Stimulated activated memory B cell treated with anti-CD40 and anti-IgM and Interleukin-4, amounts not matched to agents 10 μg/mL and 1 μg/mL and 100 μg/mL, for 72 hours (primary cell): ENCODE data around the gene CATSPERB.
"Not testable (repeated sequence)": the region's sequence is repeated elsewhere in the genome, so short reads cannot be mapped to it uniquely, and the experiment has no call there.

Source experiments
- ATAC-seq: fragments of 150-1000 bp; cut with Tn5 transposase; 2 replicates; pipeline ENCODE4 v1.10.0; 2021
- H3K27ac Mint-ChIP-seq: one replicate; pipeline ENCODE4 v1.8.0; 2022; ENCODE audit warnings: mild to moderate bottlenecking, mixed read lengths
- H3K27me3 Mint-ChIP-seq: one replicate; pipeline ENCODE4 v1.8.0; 2022; ENCODE audit warnings: mixed read lengths
- H3K36me3 Mint-ChIP-seq: one replicate; pipeline ENCODE4 v1.8.0; 2022; ENCODE audit warnings: mixed read lengths
- H3K4me1 Mint-ChIP-seq: one replicate; pipeline ENCODE4 v1.8.0; 2022; ENCODE audit warnings: mixed read lengths
- H3K4me3 Mint-ChIP-seq: one replicate; pipeline ENCODE4 v1.8.0; 2022; ENCODE audit warnings: mild to moderate bottlenecking, moderate library complexity, mixed read lengths
- H3K9me3 Mint-ChIP-seq: one replicate; pipeline ENCODE4 v1.8.0; 2022; ENCODE audit warnings: mixed read lengths

Gene CATSPERB

GRCh38 chr14:91593957-91594356 lies 137.9 kb downstream of the CATSPERB start:
- H3K27ac Mint-ChIP-seq, H3K36me3 Mint-ChIP-seq, H3K27me3 Mint-ChIP-seq, H3K4me1 Mint-ChIP-seq, ATAC-seq, H3K4me3 Mint-ChIP-seq, H3K9me3 Mint-ChIP-seq: not testable (repeated sequence)

DNA sequence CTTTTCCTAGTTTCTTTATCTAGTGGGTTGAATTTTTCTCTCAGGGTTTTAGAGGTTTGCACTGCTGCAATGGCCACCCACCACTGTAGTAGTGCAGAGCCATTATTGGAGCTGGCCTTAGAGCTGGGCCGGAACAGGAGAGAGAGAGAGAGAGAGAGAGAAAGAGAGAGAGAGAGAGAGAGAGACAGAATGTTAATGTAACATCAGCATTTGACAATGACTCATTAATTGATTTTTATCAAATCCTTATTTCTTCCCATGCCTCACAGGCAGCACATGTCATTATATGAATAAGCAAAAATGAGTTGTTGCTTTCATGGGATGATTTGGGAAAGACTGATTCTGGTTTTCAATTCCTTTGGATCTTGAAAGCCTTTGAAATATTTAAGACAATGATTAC lies 145.5 kb downstream of the CATSPERB start:
- no peak overlapping the region for H3K4me3 Mint-ChIP-seq
- H3K4me1 Mint-ChIP-seq: no peaks in the 10 kb centered on the region
- H3K27me3 Mint-ChIP-seq: peaks cover 25% of the 10 kb centered on the region
- no peak for ATAC-seq
- H3K36me3 Mint-ChIP-seq: no peaks in the 10 kb centered on the region
- no peak overlapping the region for H3K27ac Mint-ChIP-seq
- H3K9me3 Mint-ChIP-seq: peaks cover 15% of the 10 kb centered on the region

DNA sequence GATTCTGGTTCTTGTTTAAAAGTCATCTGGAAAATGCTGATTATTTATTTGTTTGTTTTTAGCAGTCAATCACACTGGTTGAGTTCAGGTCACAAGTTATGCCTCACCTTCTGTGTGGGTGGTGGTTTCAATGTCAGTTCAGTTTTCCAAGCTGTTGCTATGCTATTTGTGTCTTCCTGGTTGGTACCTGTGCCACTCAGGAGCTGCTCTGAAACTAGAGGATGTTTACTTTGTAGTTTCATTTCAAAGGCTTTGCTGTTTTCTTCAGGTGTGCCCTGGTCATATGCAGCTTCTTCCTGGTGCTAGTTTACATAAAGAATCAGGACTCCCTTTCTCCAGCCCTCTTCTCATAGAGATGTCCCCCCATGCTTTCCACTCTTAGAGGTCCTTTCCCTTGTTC lies 146.0 kb downstream of the CATSPERB start:
- H3K4me1 Mint-ChIP-seq: no peaks in the 10 kb centered on the region
- no peak overlapping the region for H3K27ac Mint-ChIP-seq
- H3K27me3 Mint-ChIP-seq: peaks cover 25% of the 10 kb centered on the region
- H3K9me3 Mint-ChIP-seq: peaks cover 15% of the 10 kb centered on the region
- no peak overlapping the region for H3K4me3 Mint-ChIP-seq
- ATAC-seq: no peak
- no peaks in the 10 kb centered on the region for H3K36me3 Mint-ChIP-seq

DNA sequence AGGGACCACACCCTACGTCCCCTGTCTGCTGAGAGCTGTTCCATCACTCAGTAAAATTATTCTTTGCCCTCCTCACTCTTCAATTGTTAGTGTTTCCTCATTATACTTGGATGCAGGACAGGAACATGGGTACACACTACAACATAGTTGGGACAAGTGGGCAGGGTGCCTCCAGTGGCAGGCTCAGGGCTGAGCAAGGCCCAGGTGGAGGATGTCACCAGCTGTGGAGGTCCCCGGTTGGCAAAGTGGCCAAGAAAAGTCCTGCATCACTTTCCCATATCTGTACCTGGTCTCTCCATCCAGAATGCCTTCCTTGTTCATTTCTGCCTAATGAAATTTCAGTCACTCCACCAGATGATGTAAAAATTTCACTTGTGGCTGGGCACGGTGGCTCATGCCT lies 149.1 kb downstream of the CATSPERB start:
- no peak overlapping the region for H3K4me3 Mint-ChIP-seq
- H3K4me1 Mint-ChIP-seq: no peaks in the 10 kb centered on the region
- peaks cover 15% of the 10 kb centered on the region for H3K9me3 Mint-ChIP-seq
- H3K27ac Mint-ChIP-seq: no peak overlapping the region
- no peaks in the 10 kb centered on the region for H3K36me3 Mint-ChIP-seq
- no peak for ATAC-seq
- peaks cover 34% of the 10 kb centered on the region for H3K27me3 Mint-ChIP-seq

GRCh38 chr14:91580876-91581577 lies 150.9 kb downstream of the CATSPERB start:
- H3K27ac Mint-ChIP-seq: no peak overlapping the region
- H3K4me1 Mint-ChIP-seq: no peaks in the 10 kb centered on the region
- peaks cover 36% of the 10 kb centered on the region for H3K27me3 Mint-ChIP-seq
- H3K9me3 Mint-ChIP-seq: peaks cover 9% of the 10 kb centered on the region
- ATAC-seq: no peak
- no peak overlapping the region for H3K4me3 Mint-ChIP-seq
- no peaks in the 10 kb centered on the region for H3K36me3 Mint-ChIP-seq

- ATAC-seq: no peak
- Mint-ChIP-seq H3K27me3 (peaks cover 48% of the 10 kb centered on the region), H3K4me1 (peaks cover 21% of the 10 kb centered on the region), H3K9me3 (no peaks in the 10 kb centered on the region), H3K36me3 (no peaks in the 10 kb centered on the region), H3K27ac (no peak overlapping the region), H3K4me3 (no peak overlapping the region)
Observed at GRCh38 chr14:91577632-91578233, 154.2 kb downstream of the CATSPERB start.

- Mint-ChIP-seq H3K4me3 (no peak overlapping the region), H3K27me3 (peaks cover 50% of the 10 kb centered on the region)
- ATAC-seq: no peak
Observed at GRCh38 chr14:91575469-91576208, 156.2 kb downstream of the CATSPERB start.

GRCh38 chr14:91573894-91574837 lies 157.7 kb downstream of the CATSPERB start:
- H3K27ac Mint-ChIP-seq: peak overlapping the region; percentile 59
- peak; percentile 89 for ATAC-seq
- peak overlapping the region; percentile 77 for H3K4me3 Mint-ChIP-seq
- H3K4me1 Mint-ChIP-seq: peaks cover 26% of the 10 kb centered on the region
- peaks cover 50% of the 10 kb centered on the region for H3K27me3 Mint-ChIP-seq
- no peaks in the 10 kb centered on the region for H3K36me3 Mint-ChIP-seq
- no peaks in the 10 kb centered on the region for H3K9me3 Mint-ChIP-seq

More at GRCh38 chr14:91575469-91576208, 156.2 kb downstream of the CATSPERB start:
- H3K36me3 Mint-ChIP-seq: no peaks in the 10 kb centered on the region
- H3K27ac Mint-ChIP-seq: no peak overlapping the region
- H3K9me3 Mint-ChIP-seq: no peaks in the 10 kb centered on the region
- peaks cover 21% of the 10 kb centered on the region for H3K4me1 Mint-ChIP-seq

GRCh38 chr14:91573528-91573893 lies 158.4 kb downstream of the CATSPERB start:
- no peak for ATAC-seq
- Mint-ChIP-seq H3K36me3 (no peaks in the 10 kb centered on the region), H3K27me3 (peaks cover 57% of the 10 kb centered on the region), H3K9me3 (no peaks in the 10 kb centered on the region), H3K27ac (peak overlapping the region; percentile 59), H3K4me1 (peaks cover 28% of the 10 kb centered on the region), H3K4me3 (peak overlapping the region; percentile 77)

DNA sequence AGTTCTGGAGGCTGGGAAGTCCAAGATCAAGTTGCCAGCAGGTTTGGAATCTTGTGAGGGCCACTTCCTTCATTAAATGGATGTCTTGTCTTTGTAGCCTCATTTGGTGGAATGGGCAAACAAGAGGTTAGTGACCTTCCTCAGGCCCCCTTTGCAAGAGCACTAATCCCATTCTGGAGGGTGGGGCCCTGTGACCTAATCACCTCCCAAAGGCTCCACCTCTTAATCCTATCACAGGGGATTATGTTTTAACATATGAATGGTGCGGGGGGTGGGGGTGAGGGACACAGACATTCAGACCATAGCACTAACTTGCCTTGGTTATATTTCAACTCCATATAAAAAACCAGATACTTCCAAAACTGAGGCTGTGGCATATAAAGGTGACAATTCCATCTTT lies 161.9 kb downstream of the CATSPERB start:
- H3K36me3 Mint-ChIP-seq: no peaks in the 10 kb centered on the region
- peaks cover 27% of the 10 kb centered on the region for H3K4me1 Mint-ChIP-seq
- H3K9me3 Mint-ChIP-seq: no peaks in the 10 kb centered on the region
- H3K27ac Mint-ChIP-seq: no peak overlapping the region
- ATAC-seq: no peak
- H3K4me3 Mint-ChIP-seq: no peak overlapping the region
- H3K27me3 Mint-ChIP-seq: peaks cover 62% of the 10 kb centered on the region

DNA sequence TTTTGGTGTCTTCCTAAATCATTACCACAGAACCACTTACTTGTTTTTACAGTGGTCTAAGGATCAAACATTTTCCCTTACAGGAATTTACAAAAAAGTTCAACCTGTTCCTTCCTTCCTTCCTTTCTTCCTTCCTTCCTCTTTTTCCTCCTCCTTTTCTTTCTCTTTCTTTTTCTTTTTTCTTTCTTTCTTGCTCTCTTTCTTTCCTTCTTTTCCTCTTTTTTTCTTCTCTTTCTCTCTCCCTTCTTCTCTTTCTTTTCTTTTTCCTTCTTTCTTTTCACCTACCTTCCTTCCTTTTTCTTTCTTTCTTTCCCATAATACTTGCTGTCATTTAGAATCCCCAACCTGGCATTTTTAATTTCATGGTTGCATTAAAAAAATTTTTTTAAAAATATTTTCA lies 162.6 kb downstream of the CATSPERB start:
- no peak overlapping the region for H3K27ac Mint-ChIP-seq
- no peaks in the 10 kb centered on the region for H3K36me3 Mint-ChIP-seq
- H3K4me1 Mint-ChIP-seq: peaks cover 19% of the 10 kb centered on the region
- no peak overlapping the region for H3K4me3 Mint-ChIP-seq
- peaks cover 55% of the 10 kb centered on the region for H3K27me3 Mint-ChIP-seq
- no peaks in the 10 kb centered on the region for H3K9me3 Mint-ChIP-seq
- no peak for ATAC-seq

DNA sequence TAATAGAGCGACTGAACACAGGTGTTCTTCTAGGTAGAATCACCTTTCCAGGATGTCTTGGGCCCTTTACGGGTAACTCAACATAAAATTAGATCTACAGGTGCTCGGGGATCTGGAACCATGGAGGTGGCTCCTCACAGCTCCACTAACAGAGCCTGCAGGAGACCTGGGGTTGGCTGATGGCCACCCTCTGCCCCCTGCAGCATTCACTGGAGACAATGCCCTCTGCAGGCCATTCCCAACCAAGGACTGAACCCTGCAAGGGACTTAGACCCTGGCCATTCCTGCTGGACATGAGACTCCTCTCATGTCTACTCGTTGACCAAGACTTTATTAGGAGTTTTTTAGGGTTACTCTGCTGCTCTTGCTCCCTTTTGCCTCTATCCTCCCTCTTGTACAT lies 163.3 kb downstream of the CATSPERB start:
- Mint-ChIP-seq H3K9me3 (no peaks in the 10 kb centered on the region), H3K27ac (no peak overlapping the region), H3K4me1 (peaks cover 13% of the 10 kb centered on the region), H3K4me3 (no peak overlapping the region), H3K27me3 (peaks cover 48% of the 10 kb centered on the region), H3K36me3 (no peaks in the 10 kb centered on the region)
- ATAC-seq: no peak

- ATAC-seq, H3K27ac Mint-ChIP-seq: not testable (repeated sequence)
Observed at GRCh38 chr14:91567827-91568226, 164.1 kb downstream of the CATSPERB start.

DNA sequence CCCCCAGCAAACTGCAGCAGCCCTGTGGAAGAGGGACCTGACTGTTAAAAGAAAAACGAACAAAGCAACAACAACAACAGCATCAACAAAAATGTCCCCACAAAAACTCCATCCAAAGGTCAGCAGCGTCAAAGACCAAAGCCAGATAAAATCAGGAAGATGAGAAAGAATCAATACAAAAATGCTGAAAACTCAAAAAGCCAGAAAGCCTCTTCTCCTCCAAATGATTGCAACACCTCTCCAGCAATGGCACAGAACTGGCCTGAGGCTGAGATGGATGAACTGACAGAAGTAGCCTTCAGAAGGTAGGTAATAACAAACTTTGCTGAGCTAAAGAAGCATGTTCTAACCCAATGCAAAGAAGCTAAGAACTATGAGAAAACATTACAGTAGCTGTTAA lies 176.4 kb downstream of the CATSPERB start:
- Mint-ChIP-seq H3K4me3 (no peak overlapping the region), H3K27me3 (peaks cover 37% of the 10 kb centered on the region), H3K36me3 (no peaks in the 10 kb centered on the region), H3K27ac (no peak overlapping the region), H3K9me3 (peaks cover 5% of the 10 kb centered on the region), H3K4me1 (no peaks in the 10 kb centered on the region)
- no peak for ATAC-seq

More at GRCh38 chr14:91567827-91568226, 164.1 kb downstream of the CATSPERB start:
- not testable (repeated sequence) for H3K4me3 Mint-ChIP-seq, H3K9me3 Mint-ChIP-seq, H3K4me1 Mint-ChIP-seq, H3K36me3 Mint-ChIP-seq
- H3K27me3 Mint-ChIP-seq: peaks cover 40% of the 10 kb centered on the region
